SU-DHL-6 (cell line): Measurements from ENCODE around the gene DHFR.

Experiments used
- CTCF ChIP-seq: fragments of 200-600 bp; sonication (generic); IDR thresholded peaks from one replicate; pipeline ENCODE4 v1.5.1; 2017; ENCODE audit warnings: antibody characterized with exemption, mild to moderate bottlenecking, low read length, moderate library complexity; ENCODE audit not compliant: insufficient read depth, poor library complexity, severe bottlenecking
- EZH2phosphoT487 ChIP-seq: fragments of 200-600 bp; sonication (generic), shearing (Covaris generic); conservative IDR thresholded peaks from 2 replicates; pipeline ENCODE4 v1.6.1; 2018; ENCODE audit warnings: mild to moderate bottlenecking, antibody characterized with exemption, low read length, moderate library complexity, mixed read lengths

- no peak for TF ChIP-seq CTCF
- no peak for TF ChIP-seq EZH2phosphoT487
Observed at GRCh38 chr5:80608731-80609130, 46.1 kb downstream of the DHFR start.
